Adrenal gland (tissue), 12 donors: ENCODE data around the gene MTMR12. TPM values are rescaled to one million over a fixed set of nuclear protein-coding genes. Genes with fewer than 3 reads are reported as not detected.

Source experiments
- DNase-seq, 7 donors: peaks; one replicate each; pipeline ENCODE4 v3.0.0-alpha.2; 2019 to 2020
- H3K27ac ChIP-seq, 5 donors: fragments of 200-600 bp; sonication (generic) in 4 of 5; 1 replicate in 3 of 5; 2 replicates in 2 of 5; pipeline versions ENCODE4 v1.5.1 to v1.8.0; 2016 to 2020; ENCODE audit warnings: mild to moderate bottlenecking in 1 of 5
- H3K27me3 ChIP-seq: fragments of 200-600 bp; 2 replicates; pipeline ENCODE4 v1.8.0; 2021
- H3K36me3 ChIP-seq, 2 donors: fragments of 200-600 bp; replicated peaks in 1 of 2; 1 replicate in 1 of 2; 2 replicates in 1 of 2; pipeline versions ENCODE4 v1.5.1 to v1.8.0; 2018 to 2022
- H3K4me1 ChIP-seq, 2 donors: fragments of 200-600 bp; replicated peaks in 1 of 2; 1 replicate in 1 of 2; 2 replicates in 1 of 2; pipeline versions ENCODE4 v1.5.1 to v1.8.0; 2018 to 2021
- H3K4me3 ChIP-seq, 4 donors: fragments of 200-600 bp; sonication (generic) in 3 of 4; one replicate each; pipeline ENCODE4 v1.5.1; 2016 to 2018
- H3K9me3 ChIP-seq, 3 donors: fragments of 200-600 bp; sonication (generic) in 1 of 3; replicated peaks in 1 of 3; 1 replicate in 2 of 3; 2 replicates in 1 of 3; pipeline versions ENCODE4 v1.5.1 to v1.8.0; 2016 to 2021
- POLR2A ChIP-seq, 2 donors: fragments of 450-650 bp; IDR thresholded peaks; one replicate each; pipeline ENCODE4 v1.6.1; 2017; ENCODE audit warnings: antibody characterized with exemption in 2 of 2, mild to moderate bottlenecking in 2 of 2, moderate library complexity in 1 of 2
- WGBS, 4 donors: extraction: QIAGEN DNeasy Blood & Tissue Kit in 2 of 4; methylation state at CpG; one replicate each; pipeline versions ENCODE4 v1.1.5 to v1.1.7; 2013 to 2017; 5-methylcytosine and 5-hydroxymethylcytosine counted together
- intact Hi-C, 2 donors: fragments of 100-400 bp; cut with DNase I; formaldehyde crosslinking; loops; one replicate each; pipeline versions ENCODE4 v1.14.1 to v1.15.0; 2022 to 2023
- polyA plus RNA-seq, 3 donors: library from polyadenylated mRNA; stranded (reverse); fragments of 200-250 nt in 2 of 3; fragments of 350-450 nt in 1 of 3; fragmentation: Illumina TruSeq in 1 of 3; extraction: RNeasy Lipid Tissue Mini Kit (QIAGEN cat#74804) in 1 of 3; gene quantifications; one replicate each; pipeline ENCODE4 v1.2.3, GENCODE V29; 2013 to 2014
- total RNA-seq, 9 donors: library from RNA; depleted of rRNA in 4 of 9; stranded (reverse); fragments of >200 nt in 4 of 9; fragments of 120-200 nt in 1 of 9; fragmentation: NEBNext Ultra II Directional in 1 of 9; extraction: Animal tissue kit (Norgen Biotek cat#: 25700) in 1 of 9; gene quantifications; one replicate each; pipeline versions ENCODE4 v1.1.0 to v1.2.4, GENCODE V29; 2013 to 2023
- TF ChIP-seq, protein P1 (sequence below), 6 experiments: fragments of 450-650 bp in 4 of 6; fragments of 200-600 bp in 2 of 6; sonication (generic) in 1 of 6; IDR thresholded peaks; 1 replicate in 5 of 6; 2 replicates in 1 of 6; pipeline versions ENCODE4 v1.5.1 to v1.8.0; 2016 to 2021; ENCODE audit warnings: antibody characterized with exemption in 6 of 6, mild to moderate bottlenecking in 2 of 6, moderate library complexity in 1 of 6
- donor health status: healthy with polysubstance abuse.
- donor health status: Bipolar disorder and iron deficiency.
- donor health status: DM: yes; HTN: yes; CAD: no.
- donor health status: DM: no; HTN: no; CAD: no.
- donor health status: DM: no; HTN: no; CAD: no.
- donor health status: DM: yes; HTN: yes; CAD: no.

MTMR12 gene
- total and polyA plus RNA-seq, 12 donors: 4.5 to 30.7 (median 22.9) TPM

DNA sequence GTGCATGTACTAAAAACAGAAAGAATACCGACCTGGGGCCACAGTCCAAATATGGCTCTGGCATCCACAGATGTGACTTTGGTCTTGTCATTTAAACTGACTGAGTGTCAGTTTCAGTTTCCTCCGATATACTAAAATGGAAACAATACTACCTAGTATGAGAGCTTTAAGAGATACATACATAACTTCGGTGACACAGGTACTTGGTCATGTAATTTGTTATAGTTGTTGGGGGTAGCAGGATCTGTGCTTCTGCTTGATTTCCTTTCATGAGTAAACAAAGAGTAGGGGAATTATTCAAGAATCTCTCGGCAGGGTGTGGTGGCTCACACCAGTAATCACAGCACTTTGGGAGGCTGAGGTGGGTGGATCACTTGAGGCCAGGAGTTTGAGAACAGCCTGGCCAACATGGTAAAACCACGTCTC, 32.1 kb downstream of the MTMR12 start:
- peak overlapping the region in 1 of 5 donors; percentile 1 for H3K27ac ChIP-seq
- WGBS, 4 donors: 73 to 82% (median 81%) methylated on average over 5 of the region's 5 CpGs
- H3K4me1 ChIP-seq: peaks cover 27 to 36% of the 10 kb centered on the region in 2 donors
- intact Hi-C loops: no loop called here
- no peak for DNase-seq
- H3K9me3 ChIP-seq: no peaks in the 10 kb centered on the region
- TF ChIP-seq, protein P1, sequence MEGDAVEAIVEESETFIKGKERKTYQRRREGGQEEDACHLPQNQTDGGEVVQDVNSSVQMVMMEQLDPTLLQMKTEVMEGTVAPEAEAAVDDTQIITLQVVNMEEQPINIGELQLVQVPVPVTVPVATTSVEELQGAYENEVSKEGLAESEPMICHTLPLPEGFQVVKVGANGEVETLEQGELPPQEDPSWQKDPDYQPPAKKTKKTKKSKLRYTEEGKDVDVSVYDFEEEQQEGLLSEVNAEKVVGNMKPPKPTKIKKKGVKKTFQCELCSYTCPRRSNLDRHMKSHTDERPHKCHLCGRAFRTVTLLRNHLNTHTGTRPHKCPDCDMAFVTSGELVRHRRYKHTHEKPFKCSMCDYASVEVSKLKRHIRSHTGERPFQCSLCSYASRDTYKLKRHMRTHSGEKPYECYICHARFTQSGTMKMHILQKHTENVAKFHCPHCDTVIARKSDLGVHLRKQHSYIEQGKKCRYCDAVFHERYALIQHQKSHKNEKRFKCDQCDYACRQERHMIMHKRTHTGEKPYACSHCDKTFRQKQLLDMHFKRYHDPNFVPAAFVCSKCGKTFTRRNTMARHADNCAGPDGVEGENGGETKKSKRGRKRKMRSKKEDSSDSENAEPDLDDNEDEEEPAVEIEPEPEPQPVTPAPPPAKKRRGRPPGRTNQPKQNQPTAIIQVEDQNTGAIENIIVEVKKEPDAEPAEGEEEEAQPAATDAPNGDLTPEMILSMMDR (IDR thresholded peaks at IDR 0.05): no peak
- no peak for TF ChIP-seq POLR2A (IDR thresholded peaks at IDR 0.05)
- H3K36me3 ChIP-seq: no peaks in the 10 kb centered on the region
- H3K4me3 ChIP-seq: no peak overlapping the region
- H3K27me3 ChIP-seq: no peaks in the 10 kb centered on the region

DNA sequence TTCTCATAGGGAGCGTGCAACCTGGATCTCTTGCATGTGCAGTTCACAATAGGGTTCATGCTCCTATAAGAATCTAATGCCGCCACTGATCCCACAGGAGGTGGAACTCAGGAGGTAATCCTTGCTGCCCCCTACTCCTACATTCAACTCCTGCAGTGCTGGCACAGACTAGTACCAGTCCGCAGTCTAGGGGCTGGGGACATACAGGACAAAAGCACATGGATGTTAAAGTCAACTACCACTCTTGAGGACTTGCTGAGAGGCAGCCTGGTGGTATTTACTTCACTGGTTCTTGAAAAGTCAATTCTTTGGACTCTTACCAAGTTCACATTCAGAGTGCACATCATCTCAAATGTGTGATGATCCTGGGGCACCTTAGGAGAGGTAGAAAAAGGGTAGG, 33.0 kb downstream of the MTMR12 start:
- WGBS, 4 donors: 98 to 100% (median 100%) methylated on average over 1 to 3 of the region's 3 CpGs
- Histone ChIP-seq H3K9me3 (no peaks in the 10 kb centered on the region), H3K4me1 (peaks cover 27 to 36% of the 10 kb centered on the region in 2 donors), H3K4me3 (no peak overlapping the region), H3K27ac (no peak overlapping the region), H3K27me3 (no peaks in the 10 kb centered on the region), H3K36me3 (no peaks in the 10 kb centered on the region)
- TF ChIP-seq POLR2A (IDR thresholded peaks at IDR 0.05): no peak
- TF ChIP-seq, protein P1 (IDR thresholded peaks at IDR 0.05): no peak
- DNase-seq: peak in 1 of 7 donors; percentile 37
- intact Hi-C loops: loop anchor here in 1 of 2 donors (10.0 kb wide), 1 partner anchor 45 kb away; no protein-coding TSS in a partner anchor

DNA sequence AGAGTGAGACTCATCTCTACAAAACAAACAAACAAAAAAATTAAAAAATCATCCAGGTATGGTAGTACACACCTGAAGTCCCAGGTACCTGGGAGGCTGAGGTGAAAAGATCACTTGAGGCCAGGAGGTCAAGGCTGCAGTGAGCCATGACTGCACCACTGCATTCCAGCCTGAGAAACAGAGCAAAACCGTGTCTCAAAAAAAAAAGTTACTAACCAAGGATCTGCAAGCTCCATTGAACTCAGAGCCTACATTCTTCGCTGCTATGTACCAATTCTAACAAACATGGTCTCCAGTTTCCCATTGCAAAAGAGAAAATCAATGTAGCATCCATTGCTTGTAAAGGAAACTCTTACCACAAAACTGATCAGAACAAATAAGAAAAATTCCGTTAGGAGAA, 33.5 kb downstream of the MTMR12 start:
- peak in 1 of 7 donors; percentile 33 for DNase-seq
- WGBS, 4 donors: 79 to 88% (median 82%) methylated on average over 3 of the region's 3 CpGs
- no peak overlapping the region for H3K4me3 ChIP-seq
- H3K27ac ChIP-seq: no peak overlapping the region
- no peaks in the 10 kb centered on the region for H3K36me3 ChIP-seq
- intact Hi-C loops: loop anchor here in 1 of 2 donors (10.0 kb wide), 1 partner anchor 46 kb away; no protein-coding TSS in a partner anchor
- no peaks in the 10 kb centered on the region for H3K9me3 ChIP-seq
- TF ChIP-seq POLR2A (IDR thresholded peaks at IDR 0.05): no peak
- TF ChIP-seq, protein P1 (IDR thresholded peaks at IDR 0.05): no peak
- no peaks in the 10 kb centered on the region for H3K27me3 ChIP-seq
- peaks cover 27 to 36% of the 10 kb centered on the region in 2 donors for H3K4me1 ChIP-seq

DNA sequence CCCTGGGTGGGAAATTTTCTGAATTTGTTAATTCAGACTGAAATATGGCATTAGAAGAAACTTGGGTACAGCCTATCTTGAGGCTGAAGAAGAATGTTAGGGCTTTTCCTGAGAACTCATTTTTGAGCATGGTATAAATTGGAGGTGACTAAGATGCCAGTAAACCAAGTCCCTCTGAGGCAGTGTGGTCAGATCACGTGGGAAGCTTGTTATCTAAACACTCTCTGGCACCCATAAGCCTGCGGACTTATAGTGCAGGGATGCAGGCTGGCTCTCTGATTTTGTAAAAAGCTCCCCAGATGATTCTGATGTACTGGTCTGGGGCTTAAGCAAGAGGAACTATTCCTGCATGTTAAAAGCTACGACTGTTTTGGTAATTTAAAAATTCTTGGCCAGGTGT, 34.3 kb downstream of the MTMR12 start:
- WGBS, 4 donors: 62 to 77% (median 73%) methylated on average over 3 of the region's 3 CpGs
- no peaks in the 10 kb centered on the region for H3K27me3 ChIP-seq
- H3K4me3 ChIP-seq: no peak overlapping the region
- peak in 3 of 7 donors; percentile 28 to 50 (median 28) for DNase-seq
- peaks cover 0 to 4% of the 10 kb centered on the region in 2 donors for H3K36me3 ChIP-seq
- H3K27ac ChIP-seq: peak overlapping the region in 3 of 5 donors; percentile 23 to 60 (median 58)
- TF ChIP-seq, protein P1 (IDR thresholded peaks at IDR 0.05): no peak
- no peak for TF ChIP-seq POLR2A (IDR thresholded peaks at IDR 0.05)
- peaks cover 27 to 36% of the 10 kb centered on the region in 2 donors for H3K4me1 ChIP-seq
- intact Hi-C loops: loop anchor here in 1 of 2 donors (10.0 kb wide), 1 partner anchor 46 kb away; no protein-coding TSS in a partner anchor
- H3K9me3 ChIP-seq: no peaks in the 10 kb centered on the region
